NB4 (cell line): ENCODE measurements around the gene INTS1.

Experiments used
- DNase-seq: peaks from one replicate; pipeline ENCODE4 v3.0.0; 2010; ENCODE audit warnings: low read depth
- H3K4me3 ChIP-seq: one replicate; pipeline ENCODE4 v1.5.1; 2011; ENCODE audit warnings: mild to moderate bottlenecking, low read depth, low read length, moderate library complexity
- MYC ChIP-seq: IDR thresholded peaks from 2 replicates; pipeline ENCODE4 v1.6.1; 2011; ENCODE audit warnings: low read depth, low read length
- POLR2A ChIP-seq: IDR thresholded peaks from 2 replicates; pipeline ENCODE4 v1.6.1; 2011; ENCODE audit warnings: mild to moderate bottlenecking; ENCODE audit not compliant: insufficient read length; ENCODE audit errors: extremely low read depth
- TF ChIP-seq, protein P1 (sequence below): IDR thresholded peaks from 2 replicates; pipeline ENCODE4 v1.6.1; 2011; ENCODE audit warnings: low read depth, low read length
- TF ChIP-seq, protein P2 (sequence below): IDR thresholded peaks from one replicate; pipeline ENCODE4 v1.5.1; 2012; ENCODE audit warnings: low read depth, low read length

INTS1 gene

DNA sequence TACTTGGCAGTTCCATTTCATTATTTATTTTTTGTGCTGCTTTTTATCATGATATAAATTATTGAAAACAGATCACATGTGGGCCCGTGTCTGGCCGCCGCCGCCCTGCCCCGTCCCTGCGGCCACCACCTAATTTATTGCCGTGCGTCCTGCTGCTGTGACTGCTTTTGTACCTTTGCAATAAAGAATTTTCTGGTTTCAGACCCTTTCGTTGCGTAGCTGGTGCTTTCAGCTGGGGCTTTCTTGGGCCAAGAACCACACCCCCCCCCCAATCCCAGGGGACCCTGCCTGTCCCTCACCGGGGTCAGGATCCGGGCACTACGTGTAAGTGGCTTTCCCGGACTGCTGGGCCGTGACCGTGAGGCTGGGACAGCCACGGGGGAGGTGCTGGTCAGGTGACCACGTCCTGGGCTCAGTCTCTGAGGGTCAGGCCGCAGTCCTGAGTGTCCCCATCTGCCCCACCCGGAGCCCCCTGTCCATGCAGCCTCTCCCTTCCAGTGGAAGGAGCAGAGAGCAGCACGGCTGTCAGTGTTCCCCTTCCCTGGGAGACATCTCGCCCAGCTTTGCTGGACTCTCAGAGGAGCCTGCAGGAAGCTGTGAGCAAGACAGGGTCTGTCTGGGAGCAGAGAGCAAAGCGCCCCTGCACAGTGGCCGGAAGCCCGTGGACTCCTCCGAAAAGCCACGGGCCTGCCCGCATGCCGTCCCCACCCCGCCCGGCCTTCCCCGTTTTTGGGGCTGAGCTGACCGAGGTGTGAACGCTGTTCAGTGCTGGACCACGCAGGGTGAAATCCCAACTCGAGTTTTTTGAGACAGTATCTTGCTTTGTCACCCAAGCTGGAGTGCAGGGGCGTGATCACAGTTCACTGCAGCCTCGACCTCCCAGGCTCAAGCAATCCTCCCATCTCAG, 38.9 kb upstream of the INTS1 start:
- DNase-seq: no peak
- TF ChIP-seq POLR2A (no peak), MYC (no peak)
- TF ChIP-seq, protein P1, sequence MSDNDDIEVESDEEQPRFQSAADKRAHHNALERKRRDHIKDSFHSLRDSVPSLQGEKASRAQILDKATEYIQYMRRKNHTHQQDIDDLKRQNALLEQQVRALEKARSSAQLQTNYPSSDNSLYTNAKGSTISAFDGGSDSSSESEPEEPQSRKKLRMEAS: no peak
- TF ChIP-seq, protein P2, sequence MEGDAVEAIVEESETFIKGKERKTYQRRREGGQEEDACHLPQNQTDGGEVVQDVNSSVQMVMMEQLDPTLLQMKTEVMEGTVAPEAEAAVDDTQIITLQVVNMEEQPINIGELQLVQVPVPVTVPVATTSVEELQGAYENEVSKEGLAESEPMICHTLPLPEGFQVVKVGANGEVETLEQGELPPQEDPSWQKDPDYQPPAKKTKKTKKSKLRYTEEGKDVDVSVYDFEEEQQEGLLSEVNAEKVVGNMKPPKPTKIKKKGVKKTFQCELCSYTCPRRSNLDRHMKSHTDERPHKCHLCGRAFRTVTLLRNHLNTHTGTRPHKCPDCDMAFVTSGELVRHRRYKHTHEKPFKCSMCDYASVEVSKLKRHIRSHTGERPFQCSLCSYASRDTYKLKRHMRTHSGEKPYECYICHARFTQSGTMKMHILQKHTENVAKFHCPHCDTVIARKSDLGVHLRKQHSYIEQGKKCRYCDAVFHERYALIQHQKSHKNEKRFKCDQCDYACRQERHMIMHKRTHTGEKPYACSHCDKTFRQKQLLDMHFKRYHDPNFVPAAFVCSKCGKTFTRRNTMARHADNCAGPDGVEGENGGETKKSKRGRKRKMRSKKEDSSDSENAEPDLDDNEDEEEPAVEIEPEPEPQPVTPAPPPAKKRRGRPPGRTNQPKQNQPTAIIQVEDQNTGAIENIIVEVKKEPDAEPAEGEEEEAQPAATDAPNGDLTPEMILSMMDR: no peak
- H3K4me3 ChIP-seq: no peak overlapping the region

DNA sequence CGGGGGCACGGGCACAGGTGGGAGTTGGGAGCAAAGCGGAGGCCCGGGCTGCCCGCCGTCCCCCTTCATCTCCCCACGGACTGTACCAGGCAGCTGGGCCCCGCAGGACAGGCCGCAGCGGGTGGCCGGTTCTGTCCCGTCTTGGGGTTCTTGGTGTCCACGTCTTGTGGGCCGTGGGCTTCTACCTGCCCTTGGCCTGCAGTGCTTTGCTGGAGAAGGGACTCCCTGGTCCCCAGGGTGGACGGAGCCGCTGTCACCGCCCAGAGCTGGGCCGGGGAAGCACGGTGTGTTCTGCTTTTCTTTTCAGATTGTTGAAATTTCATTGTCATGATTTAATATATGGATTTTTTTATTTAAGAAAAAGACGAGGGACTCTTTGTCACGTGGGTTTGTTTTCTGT, 38.1 kb upstream of the INTS1 start:
- TF ChIP-seq, protein P2: no peak
- TF ChIP-seq MYC (no peak), POLR2A (no peak)
- TF ChIP-seq, protein P1: no peak
- DNase-seq: no peak
- no peak overlapping the region for H3K4me3 ChIP-seq

DNA sequence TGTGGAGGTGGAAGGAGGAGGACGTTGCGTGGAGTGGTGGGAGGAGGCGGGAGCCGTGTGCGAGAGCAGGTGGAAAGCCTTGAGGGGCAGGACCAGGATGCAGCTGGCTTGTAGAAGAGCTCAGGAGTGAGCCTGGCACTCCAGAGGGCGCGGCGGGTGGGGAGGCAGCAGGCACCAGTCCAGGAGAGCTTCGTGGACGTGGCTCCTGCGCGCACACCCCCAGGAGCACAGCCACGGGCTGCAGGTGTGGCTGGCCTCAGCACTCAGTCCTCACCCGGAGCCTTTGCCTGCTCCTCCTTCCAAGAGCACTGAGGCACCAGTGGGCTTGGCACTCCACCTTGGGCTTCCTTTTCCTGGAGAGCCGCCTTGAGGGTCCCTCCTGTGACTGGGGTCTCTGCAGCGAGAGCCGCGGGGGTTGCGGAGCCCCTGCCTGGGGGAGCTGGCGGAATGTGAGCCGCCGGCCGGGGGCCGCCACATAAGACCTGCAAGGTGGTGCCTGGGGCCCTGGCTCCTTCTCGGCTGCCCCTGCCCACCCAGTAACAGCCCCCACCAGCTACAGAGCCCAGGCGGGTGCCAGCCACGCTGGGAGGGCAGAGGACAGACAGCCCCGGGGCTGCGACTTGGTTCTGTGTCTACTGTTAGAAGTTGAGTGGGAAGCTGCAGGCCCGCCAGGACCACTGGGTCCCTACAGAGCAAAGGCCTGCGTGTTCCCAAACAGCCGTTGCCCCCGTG, 37.4 kb upstream of the INTS1 start:
- DNase-seq: no peak
- H3K4me3 ChIP-seq: no peak overlapping the region
- TF ChIP-seq MYC: no peak
- no peak for TF ChIP-seq POLR2A
- TF ChIP-seq, protein P1: no peak
- TF ChIP-seq, protein P2: no peak

DNA sequence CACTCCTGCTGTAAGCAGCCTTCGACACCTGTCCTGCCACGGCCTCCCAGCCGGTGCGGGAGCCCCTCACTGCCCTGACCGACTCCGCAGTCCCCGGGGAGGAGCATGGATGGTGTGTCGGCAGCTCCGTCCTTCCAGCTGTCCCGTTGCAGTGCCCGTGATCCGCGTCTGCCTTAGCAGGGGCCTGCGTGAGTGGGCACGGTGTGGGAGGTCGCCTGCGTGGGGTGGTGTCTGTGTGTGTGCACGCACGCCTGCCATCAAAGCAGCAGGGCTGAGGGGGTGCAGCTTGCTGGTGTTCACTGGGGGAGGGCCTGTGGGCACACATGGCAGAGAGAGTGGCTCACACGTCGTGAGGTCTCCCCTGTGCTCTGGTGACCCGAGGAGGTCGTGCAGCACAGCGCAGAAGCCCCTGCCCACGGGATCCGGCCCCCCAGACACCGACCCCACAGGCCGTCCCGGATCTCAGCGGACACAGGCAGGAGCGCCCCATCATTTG, 36.6 kb upstream of the INTS1 start:
- no peak for TF ChIP-seq MYC
- TF ChIP-seq, protein P2: no peak
- TF ChIP-seq, protein P1: no peak
- TF ChIP-seq POLR2A: no peak
- H3K4me3 ChIP-seq: no peak overlapping the region
- no peak for DNase-seq

DNA sequence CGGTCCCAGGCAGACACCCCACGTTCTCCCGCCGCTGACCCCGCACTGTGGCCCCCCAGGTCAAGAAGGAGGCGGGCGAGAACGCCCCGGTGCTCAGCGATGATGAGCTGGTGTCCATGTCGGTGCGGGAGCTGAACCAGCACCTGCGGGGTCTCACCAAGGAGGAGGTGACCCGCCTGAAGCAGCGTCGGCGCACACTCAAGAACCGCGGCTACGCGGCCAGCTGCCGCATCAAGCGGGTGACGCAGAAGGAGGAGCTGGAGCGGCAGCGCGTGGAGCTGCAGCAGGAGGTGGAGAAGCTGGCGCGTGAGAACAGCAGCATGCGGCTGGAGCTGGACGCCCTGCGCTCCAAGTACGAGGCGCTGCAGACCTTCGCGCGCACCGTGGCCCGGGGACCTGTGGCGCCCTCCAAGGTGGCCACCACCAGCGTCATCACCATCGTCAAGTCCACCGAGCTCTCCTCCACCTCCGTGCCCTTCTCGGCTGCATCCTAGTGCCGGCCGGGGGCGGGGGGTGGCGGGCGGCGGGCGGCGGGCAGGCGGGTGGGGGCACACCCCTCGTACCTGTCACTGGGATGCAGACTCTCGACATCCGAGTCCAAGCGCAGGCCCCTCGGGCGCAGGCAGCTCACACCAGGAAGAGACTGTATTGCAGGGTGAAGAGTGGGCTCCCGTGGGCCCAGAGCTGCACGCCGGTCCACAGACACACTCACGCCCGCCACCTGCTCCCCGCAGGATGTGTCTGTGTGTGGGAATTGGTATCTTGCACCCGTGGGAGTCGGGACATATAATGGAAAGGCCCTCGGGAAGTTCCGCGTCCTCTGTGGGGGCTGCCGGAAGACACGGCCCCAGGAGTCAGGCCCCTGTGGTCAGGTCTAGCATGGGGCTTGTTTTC, 35.9 kb upstream of the INTS1 start:
- no peak for TF ChIP-seq POLR2A
- no peak for TF ChIP-seq MYC
- TF ChIP-seq, protein P1: no peak
- TF ChIP-seq, protein P2: no peak
- DNase-seq: no peak
- H3K4me3 ChIP-seq: no peak overlapping the region
